ENCODE data around the gene FAM9C.

FAM9C gene

DNA sequence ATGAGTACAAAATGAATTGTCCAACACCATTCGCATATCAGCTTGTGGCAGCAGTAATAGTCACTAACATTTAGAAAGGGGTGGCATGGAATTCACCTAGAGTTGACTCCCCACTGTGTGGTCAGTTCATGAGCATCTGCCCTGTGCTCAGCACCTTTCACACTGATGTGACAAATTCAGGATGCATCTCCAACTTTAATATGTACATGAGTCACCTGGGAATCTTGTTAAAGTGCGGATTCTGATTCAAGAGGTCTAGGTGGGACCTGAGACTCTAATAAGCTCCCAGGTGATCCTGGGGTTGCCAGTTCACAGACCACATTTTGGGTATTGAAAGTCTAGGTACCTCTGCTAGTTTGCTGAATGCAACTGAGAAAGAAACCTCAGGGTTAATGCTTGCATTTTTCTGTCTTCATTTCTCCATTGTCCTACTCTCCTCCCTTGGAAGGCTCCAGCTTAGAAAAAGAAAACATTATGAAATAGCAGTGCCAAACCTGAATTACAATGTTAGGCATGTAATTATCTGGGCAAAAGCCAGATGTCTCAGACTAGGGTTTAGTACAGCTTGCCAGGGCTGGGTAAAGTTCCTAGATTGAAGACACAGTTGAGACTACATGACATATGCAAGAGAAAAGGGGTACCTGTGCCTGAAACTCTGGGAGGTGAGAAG is 36.8 kb downstream of the FAM9C start:
- DNase-seq (ENCODE audit: low read depth, low spot score), result no peak

DNA sequence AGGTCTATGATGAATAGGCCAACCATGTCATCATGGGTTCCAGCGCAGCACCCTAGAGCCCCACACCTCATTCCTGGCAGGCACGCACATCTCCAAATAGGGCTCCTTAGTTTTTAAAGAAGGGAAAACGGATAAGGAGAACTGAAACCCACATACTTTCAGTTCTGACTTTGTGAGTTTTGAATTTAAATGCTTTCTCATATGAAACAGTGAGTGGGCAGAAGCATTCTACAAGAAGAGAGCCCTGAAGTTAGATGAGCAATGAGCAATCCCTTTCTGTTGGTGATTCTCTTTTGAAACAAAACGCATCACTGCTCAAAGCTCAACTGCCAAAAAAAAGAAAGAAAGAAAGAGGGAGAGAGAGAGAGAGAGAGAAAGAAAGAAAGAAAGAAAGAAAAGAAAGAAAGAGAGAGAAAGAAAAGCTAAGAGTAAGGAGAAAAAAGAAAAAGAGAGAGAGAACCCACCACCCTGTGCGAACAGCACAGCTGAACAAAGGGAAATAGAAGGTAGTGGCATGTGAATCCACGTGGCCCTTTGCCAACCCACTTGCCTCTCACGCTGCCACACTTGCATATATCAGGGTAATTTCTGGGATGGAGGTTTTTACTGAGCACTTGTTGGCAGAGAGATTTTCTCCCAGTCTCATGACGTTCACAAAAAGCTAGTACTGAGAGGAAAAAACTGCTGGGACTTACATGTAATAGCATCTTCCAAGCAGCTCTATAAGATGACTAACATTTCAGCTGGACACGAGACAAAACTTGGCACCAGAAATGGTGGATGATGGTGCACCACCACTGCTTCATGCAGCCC is 38.6 kb downstream of the FAM9C start:
- DNase-seq (ENCODE audit: low read depth, low spot score), result no peak

- no peak for DNase-seq (ENCODE audit: low read depth, low spot score)
These were observed 42.3 kb downstream of the FAM9C start for GRCh38 chrX:13001961-13002671.

DNA sequence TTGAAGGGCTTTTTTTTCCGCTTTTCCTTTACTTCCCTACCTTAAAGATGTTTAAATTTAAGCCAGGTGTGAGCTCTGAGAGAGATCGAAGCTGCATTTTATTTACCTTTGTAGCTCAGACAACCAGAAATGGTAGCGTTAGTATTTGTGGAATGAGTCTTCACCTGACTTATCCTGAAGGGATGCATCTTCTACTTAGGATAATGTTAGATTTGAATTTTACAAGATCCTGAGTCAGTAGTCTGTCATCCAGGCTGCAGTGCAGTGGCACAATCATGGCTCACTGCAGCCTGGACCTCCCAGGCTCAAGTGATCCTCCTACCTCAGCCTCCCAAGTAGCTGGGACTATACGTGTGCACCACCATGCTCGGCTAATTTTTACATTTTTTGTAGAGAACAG is 43.3 kb downstream of the FAM9C start:
- DNase-seq (ENCODE audit: low read depth, low spot score), result no peak

DNA sequence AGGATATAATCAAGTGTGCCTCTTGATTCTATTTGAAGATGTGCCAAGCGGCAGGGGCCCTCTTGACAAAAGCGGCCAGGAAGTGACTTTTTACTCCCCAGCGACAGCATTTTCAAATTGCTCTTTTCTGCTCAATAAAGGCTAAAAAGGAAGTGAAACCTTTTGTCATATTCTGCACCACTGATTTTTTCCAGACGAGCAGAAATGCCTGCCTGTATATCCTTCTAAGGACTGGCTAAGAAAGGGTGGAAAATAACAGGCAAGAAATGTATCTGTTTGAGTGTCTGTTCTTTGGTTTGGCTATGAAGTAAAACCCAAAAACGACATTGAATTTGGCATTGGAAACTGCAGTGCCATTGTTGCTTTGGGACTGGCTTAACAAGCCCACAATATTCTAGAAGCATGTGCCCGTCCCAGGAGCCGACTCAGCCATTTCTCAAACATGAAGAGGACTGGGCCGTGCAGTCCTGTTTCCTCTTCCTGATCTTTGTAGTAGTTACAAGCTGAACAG is 44.1 kb downstream of the FAM9C start:
- DNase-seq (ENCODE audit: low read depth, low spot score), result no peak

DNA sequence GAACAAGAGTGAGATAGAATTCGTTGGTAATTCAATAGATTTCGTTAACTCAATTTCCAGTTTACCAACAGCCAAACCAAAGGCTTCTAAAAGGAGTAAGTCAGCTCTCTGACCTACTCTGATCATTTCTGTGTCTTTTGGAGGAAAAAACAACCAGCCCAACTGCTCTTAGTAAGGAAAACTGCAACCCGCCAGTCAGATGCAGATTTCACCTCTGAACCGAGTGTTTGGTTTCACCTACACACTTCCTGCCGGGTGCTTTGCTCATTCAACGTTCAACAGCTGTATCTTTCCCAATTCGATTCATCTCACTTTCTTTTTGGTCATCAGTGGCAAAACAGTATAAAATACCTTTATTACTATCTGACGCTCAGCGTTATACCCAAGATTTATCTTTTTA is 45.0 kb downstream of the FAM9C start:
- no peak for DNase-seq (ENCODE audit: low read depth, low spot score)

- DNase-seq (ENCODE audit: low read depth, low spot score), result no peak
These were observed 46.3 kb downstream of the FAM9C start for GRCh38 chrX:12997906-12998687.

- no peak for DNase-seq (ENCODE audit: low read depth, low spot score)
These were observed 47.4 kb downstream of the FAM9C start for GRCh38 chrX:12996934-12997435.

GRCh38 chrX:12994321-12994720 is 50.1 kb downstream of the FAM9C start:
- no peak for DNase-seq (ENCODE audit: low read depth, low spot score)

GRCh38 chrX:12993826-12994225 is 50.6 kb downstream of the FAM9C start:
- DNase-seq (ENCODE audit: low read depth, low spot score), result no peak

DNA sequence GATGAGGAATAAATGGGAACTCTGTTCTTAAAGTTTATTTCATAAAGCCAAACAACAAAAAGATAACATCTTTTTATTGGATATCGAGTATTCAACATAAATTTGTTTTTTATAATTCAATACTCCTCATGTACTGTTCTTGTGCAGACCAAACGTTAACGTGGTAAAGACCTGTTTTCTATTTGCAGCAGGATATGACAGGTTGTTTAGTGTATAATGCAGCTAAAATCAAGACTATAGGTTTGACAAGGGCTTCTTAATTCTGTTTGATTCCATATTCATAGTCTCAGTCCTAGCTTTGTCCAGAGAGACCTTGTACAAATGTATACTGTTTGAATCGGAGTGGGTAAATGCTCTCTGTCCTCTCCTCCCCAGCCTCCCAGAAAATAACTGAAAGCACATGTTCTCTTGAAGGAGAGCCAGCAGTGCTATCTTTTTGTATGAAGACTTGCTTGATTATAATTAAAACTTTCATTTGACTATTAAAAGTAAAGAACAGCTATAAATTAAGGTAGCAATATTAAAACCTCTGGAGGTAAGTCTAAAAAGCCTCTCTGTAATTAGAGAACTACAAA is 51.8 kb downstream of the FAM9C start:
- no peak for DNase-seq (ENCODE audit: low read depth, low spot score)

- DNase-seq (ENCODE audit: low read depth, low spot score), result no peak
These were observed 52.8 kb downstream of the FAM9C start for GRCh38 chrX:12991575-12991974.

DNA sequence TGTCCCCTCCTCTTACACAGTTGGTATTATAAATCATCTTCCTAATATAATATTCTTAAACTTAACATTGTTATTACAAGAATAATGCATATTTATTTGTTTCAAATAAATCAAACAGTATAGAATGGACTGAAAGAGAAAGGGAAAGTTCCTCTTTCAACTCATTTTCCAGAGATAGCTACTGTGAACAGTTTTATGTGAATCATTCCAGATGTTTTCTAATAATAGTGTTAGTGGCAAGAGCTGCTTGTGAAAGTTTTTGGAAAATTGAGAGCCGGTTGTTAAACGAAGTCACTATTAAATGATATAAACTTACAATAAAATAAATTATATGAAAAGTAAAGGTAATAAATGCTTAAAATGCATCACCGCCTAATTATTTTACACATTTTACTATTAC is 55.0 kb downstream of the FAM9C start:
- no peak for DNase-seq (ENCODE audit: low read depth, low spot score)

GRCh38 chrX:12988797-12989196 is 55.6 kb downstream of the FAM9C start:
- DNase-seq (ENCODE audit: low read depth, low spot score), result no peak

- DNase-seq (ENCODE audit: low read depth, low spot score), result no peak
These were observed 56.4 kb downstream of the FAM9C start for GRCh38 chrX:12987900-12988594.

DNA sequence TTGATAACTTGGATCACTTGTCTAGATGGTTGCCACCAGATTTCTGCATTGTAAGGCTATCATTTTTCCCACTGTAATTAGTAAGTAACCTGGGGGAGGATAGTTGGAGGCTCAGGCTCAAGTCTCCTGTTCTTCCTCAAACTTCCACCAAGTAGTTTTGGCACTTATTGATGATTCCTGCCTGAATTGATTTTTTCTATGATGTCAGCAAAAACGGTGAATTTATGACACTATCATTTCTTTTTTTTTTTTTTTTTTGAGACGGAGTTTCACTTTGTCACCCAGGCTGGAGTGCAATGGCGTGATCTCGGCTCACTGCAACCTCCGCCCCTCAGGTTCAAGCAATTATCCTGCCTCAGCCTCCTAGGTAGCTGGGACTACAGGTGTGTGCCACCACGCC is 57.1 kb downstream of the FAM9C start:
- no peak for DNase-seq (ENCODE audit: low read depth, low spot score)

DNA sequence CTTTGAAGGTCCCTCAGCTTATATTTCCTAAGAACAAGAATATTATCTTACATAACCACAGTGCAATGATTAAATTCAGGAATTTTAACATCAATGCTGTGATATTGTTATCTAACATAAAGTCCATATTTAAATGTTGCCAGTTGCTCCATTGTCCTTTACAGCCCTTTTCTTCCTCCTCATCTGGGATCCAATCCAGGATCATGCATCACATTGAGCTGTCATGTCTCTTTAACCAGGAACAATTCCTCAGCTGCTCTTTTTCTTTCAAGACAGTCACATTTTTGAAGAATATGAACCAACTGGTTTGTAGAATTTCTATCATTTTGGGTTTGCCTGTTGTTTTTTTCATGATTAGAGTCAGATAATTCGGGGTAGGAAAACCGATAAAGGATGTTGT is 57.5 kb downstream of the FAM9C start:
- no peak for DNase-seq (ENCODE audit: low read depth, low spot score)

- DNase-seq (ENCODE audit: low read depth, low spot score), result no peak
These were observed 58.1 kb downstream of the FAM9C start for GRCh38 chrX:12986164-12986779.

Data from smooth muscle cell of the brain vasculature (primary cell).